GM19025 (cell line): ENCODE results near the gene RIF1.
"Not testable (repeated sequence)": the region's sequence is repeated elsewhere in the genome, so short reads cannot be mapped to it uniquely, and the experiment has no call there.

Source experiments
- ATAC-seq: cut with Tn5 transposase; IDR thresholded peaks from one replicate; pipeline ENCODE4 v1.9.1; 2021; ENCODE audit warnings: mild to moderate bottlenecking, low read depth, moderate library complexity; ENCODE audit not compliant: unreplicated experiment

Gene RIF1

DNA sequence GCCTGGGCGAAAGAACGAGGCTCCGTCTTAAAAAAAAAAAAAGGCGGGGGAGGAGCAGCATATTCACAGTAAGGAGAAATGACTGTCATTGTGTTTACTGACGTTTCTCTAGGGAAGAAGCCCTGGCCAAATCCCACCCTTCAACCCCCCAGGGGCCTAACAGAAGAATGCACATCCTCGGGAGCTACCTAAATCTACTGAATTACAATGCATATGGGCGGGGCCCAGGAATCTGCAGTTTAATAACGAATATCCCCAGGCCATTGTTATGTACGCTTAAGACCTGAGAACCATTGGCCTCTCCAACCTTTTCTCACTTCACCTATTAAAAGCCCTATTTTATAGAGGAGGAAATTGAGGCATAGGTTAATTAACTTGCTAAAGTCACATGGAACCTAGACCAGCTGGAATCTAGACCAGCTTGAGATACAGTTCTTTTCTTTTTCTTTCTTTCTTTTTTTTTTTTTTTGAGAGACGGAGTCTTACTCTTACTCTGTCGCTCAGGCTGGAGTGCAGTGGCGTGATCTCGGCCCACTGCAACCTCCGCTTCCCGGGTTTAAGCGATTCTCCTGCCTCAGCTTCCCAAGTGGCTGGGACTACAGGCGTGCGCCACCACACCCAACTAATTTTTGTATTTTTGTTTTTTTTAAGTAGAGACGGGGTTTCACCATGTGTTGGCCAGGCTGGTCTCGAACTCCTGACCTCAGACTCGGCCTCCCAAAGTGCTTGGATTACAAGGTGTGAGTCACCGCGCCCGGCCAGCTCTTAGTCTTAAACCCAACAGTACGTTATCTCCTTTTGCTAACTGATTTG is 708 bp upstream of the RIF1 start:
- no peak for ATAC-seq

DNA sequence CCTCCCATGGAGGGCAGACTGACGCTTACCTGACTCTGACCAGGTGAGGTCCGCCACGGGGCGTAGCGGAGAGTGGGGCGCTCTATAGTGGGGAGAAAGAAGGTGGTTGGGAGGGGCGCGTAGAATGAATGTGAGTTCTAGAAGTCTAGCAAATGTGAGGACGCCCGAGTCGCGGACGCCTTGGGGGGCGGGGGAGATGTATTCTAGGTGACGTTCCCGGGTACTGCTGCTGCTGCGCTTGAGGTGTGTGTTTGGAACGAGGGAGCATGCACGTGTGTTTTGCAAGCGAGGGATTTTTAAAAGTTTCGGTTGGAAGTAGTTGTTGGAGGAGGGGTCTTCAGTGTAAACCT is 758 bp downstream of the RIF1 start:
- peak; percentile 26 for ATAC-seq

- no peak for ATAC-seq
Observed at GRCh38 chr2:151417650-151418049, 7.9 kb downstream of the RIF1 start.

DNA sequence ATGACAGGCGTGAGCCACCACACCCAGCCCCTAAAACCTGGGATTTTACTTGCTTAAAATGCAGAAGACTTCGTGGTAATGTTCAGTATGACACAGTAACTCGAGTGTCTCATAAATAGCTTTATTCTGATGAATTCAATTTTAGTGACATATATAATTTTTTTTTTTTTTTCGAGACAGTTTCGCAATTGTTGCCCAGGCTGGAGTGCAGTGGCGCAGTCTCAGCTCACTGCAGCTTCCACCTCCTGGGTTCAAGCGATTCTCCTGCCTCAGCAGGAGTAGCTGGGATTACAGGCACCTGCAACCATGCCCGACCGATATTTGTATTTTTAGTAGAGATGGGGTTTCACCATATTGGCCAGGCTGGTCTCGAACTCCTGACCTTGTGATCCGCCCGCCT is 12.0 kb downstream of the RIF1 start:
- not testable (repeated sequence) for ATAC-seq

DNA sequence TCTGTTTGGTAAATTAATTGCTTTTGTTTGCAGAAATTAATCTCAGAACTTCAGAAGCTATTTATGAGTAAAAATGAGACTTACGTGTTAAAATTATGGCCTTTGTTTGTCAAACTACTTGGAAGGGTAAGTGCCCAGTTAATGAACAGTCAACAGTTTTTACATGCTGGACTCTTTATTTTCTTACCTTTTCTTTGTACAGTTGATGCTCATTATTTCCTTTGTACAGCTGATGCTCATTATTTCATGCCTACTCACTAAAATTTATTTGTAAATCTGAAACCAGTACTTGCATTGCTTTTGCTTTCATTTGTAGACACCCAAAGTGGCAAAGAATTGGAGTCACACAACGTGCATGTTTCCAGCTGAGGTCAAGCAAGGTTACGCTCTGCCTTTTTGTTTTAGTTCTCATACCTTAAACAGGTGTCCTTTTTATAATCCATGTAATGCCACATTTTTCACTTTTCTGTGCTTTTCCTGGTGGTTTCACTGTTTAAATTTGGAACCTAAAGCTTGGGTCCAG is 13.3 kb downstream of the RIF1 start:
- ATAC-seq, result peak; percentile 87

- no peak for ATAC-seq
Observed at GRCh38 chr2:151423760-151424159, 14.1 kb downstream of the RIF1 start.

DNA sequence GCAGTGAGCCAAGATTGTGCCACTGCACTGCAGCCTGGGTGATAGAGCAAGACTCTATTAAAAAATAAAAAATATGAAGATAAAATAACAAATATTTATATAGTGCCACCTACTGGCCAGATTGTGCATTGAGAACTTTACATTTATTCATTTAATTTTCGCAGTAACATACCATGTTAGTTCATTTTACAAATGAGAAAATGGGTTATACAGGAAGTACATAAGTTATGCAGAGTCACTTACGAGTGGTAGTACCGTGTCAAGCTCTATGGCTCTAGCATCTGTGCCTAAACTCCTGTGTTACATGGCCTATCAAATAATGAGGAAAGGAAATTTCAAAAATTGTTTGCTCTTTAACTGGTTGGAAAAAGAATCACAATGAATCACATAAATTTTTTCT is 27.9 kb downstream of the RIF1 start:
- ATAC-seq, result no peak

DNA sequence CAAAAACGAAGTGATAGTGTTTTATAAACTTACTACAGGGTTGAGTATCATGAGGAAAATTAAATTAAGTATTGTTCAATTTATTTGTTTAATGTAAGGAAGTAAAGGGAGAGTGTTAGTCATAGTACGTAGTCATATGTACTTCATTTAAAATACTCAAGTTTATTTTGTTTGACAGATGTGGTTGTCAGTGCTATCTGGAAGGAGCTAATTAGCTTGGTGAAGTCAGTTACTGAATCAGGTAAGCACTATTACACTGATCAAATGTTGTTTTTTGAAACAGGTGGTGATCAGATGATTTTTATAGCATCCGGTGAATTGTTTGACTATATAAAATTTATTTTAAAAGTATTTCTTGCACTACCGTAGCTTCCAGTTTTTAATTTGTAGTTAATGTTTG is 28.8 kb downstream of the RIF1 start:
- ATAC-seq, result no peak

GRCh38 chr2:151439127-151439526 is 29.4 kb downstream of the RIF1 start:
- ATAC-seq, result no peak

- no peak for ATAC-seq
Observed at GRCh38 chr2:151459358-151459757, 49.7 kb downstream of the RIF1 start.

- ATAC-seq, result no peak
Observed at GRCh38 chr2:151465771-151466170, 56.1 kb downstream of the RIF1 start.

DNA sequence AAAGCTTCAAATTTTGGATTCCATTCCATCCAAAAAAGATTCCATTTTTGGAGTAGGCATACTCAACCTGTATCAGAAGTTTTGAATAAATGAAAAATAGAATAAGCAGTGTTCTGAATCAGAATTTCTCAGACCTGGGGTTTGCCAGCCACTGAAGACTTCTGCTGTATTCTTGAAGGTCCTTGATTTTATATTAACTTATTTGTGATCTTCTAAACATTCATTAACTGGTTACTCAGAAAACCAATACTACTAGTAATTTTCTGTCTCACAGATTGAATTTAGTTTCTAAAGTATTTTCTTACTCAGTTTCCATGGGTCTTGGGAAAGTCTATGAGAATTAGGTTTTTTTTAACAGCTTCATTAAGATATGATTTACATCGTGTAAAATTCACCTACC is 60.9 kb downstream of the RIF1 start:
- ATAC-seq, result no peak

GRCh38 chr2:151472966-151473365 is 63.3 kb downstream of the RIF1 start:
- no peak for ATAC-seq

DNA sequence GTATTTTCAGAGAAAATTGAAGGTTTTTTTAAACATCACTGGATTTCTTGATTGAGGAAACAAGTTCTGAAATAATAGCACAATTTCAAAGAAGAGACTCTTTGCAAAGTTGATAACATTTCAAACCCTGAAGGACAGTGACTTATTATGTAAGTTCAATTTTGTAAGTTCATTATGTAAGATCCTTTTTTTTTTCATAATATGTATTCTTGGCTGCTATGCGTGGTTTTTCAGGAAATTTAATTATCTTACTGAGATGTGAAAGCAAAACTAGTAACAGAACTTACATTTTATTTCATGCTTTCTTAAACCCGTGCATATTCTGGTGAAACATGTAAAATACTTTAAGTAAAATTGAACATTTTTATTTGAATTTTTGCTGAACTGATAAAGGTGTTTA is 65.4 kb downstream of the RIF1 start:
- ATAC-seq, result no peak

DNA sequence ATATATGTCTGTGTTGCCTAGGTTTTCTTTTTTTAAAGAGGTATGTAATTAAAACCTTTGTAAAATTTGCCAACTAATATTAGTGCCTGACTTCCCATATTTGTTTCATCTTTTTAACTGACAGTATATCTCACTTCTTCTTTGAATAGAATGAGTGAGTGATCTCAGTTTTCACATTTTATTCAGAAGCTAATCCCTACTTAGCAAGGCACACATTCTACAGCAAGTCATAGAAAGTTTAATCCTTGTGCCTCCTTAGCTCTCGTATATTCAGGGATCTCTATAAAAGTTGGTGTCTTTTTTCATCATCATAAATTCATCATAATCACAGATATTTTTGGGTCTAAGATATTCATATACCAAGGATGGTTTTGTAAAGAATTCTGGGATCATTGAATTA is 66.6 kb downstream of the RIF1 start:
- ATAC-seq, result no peak

- ATAC-seq, result no peak
Observed at GRCh38 chr2:151478011-151478410, 68.3 kb downstream of the RIF1 start.

DNA sequence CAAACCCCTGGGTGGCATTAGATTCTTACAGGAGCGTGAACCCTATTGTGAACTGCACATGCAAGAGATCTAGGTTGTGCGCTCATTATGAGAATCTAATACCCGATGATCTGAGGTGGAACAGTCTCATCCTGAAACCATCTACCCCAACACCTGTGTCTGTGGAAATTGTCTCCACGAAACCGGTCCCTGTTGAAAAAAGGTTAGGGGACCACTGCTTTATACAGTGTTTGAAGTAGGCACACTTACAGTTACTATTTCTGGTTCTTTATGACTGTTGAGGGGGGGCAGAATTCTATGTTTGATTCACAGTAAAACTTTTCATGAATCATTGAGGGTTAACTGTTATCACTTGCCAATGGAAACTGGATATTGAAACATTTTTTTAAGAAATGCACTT is 72.0 kb downstream of the RIF1 start:
- ATAC-seq, result no peak

DNA sequence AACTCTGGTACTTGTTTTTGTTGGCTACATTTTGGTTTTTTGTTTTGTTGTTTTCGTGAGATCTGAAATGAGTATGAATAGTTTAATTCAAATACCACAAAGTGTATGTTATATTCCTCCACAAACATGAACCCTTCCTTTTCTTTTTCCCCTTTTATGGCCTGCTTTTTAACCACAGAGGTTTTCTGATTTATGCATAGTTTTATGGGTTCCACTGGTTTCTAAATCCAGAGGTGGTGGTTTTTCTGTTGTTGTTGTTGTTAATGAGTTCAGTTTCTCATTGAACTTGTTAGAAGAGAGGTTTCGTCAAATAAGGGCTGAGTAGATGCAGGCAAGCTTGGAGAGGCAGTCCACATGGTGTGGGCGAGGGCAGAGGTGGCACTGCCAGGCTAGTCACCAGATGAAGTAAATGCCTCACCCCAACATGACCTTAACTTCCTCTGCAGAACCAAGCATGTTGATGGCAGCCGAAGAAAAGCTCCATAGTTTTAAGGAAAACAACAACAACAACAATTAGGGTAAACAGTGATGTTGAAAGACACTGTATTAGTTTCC is 72.5 kb downstream of the RIF1 start:
- no peak for ATAC-seq

DNA sequence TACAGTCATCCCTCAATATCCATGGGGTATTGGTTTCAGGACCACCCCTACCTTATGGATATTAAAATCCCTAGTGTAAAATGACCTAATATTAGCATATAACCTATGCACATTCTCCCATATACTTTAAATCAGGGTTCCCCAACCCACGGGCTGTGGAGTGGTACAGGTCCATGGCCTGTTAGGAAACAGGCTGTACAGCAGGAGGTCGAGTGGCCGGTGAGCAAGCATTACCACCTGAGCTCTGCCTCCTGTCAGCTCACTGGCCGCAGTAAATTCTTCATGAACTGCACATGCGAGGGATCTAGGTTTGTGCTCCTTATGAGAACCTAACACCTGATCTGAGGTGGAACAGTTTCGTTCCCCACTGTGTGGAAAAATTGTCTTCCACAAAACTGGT is 73.8 kb downstream of the RIF1 start:
- no peak for ATAC-seq

DNA sequence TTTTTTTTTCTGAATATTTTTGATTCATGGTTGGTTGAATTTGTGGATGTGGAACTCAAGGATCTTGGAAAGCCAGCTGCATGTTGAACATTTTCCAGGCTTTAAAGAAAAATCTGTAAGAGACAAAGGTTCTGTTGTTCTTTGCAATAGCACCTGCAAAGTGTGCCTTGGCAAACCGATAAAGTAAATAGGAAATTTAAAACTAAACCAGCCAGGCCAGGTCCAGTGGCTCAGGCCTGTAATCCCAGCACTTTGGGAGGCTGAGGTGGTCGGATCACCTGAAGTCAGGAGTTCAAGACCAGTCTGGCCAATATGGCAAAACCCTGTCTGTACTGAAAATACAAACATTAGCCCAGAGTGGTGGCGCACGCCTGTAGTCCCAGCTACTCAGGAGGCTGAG is 74.4 kb downstream of the RIF1 start:
- no peak for ATAC-seq

GRCh38 chr2:151486053-151486452 is 76.4 kb downstream of the RIF1 start:
- ATAC-seq, result no peak

DNA sequence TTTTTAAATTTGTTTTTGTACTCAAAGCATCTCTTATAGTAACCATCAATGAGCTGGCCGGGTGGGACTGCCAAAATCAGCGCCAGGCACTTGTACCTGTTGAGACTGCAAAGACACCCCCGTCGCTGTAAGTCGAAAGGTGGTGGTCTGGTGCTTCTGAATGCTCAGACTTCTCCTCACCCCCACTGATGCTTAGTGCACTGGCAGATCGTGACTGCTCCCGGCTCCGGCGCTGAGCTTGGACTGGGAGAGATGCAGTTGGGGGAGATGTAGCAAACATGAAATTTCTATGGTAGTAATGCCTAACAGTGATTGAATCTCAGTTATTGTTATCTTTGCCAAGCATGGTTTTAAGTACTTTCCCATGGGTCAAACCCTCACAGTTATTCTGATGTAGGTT is 80.6 kb downstream of the RIF1 start:
- no peak for ATAC-seq
